Sigmoid colon (tissue), 4 donors: ENCODE measurements around the gene EHBP1.

Experiments
- CTCF ChIP-seq, 4 experiments: fragments of 450-650 bp in 3 of 4; fragments of 200-600 bp in 1 of 4; IDR thresholded peaks; one replicate each; pipeline ENCODE4 v1.5.1; 2016 to 2019; ENCODE audit warnings: antibody characterized with exemption in 4 of 4, mild to moderate bottlenecking in 3 of 4, moderate library complexity in 2 of 4
- POLR2A ChIP-seq, 2 donors: fragments of 450-650 bp; IDR thresholded peaks; one replicate each; pipeline ENCODE4 v1.6.1; 2016; ENCODE audit warnings: antibody characterized with exemption in 2 of 2, mild to moderate bottlenecking in 2 of 2, moderate library complexity in 2 of 2
- POLR2AphosphoS5 ChIP-seq, 4 donors: sonication (generic); formaldehyde crosslinking; IDR thresholded peaks; one replicate each; pipeline ENCODE4 v1.6.1; 2017; ENCODE audit warnings: antibody characterized with exemption in 4 of 4

- no peak for TF ChIP-seq POLR2A (IDR thresholded peaks at IDR 0.05)
- no peak for TF ChIP-seq CTCF (IDR thresholded peaks at IDR 0.05)
- no peak for TF ChIP-seq POLR2AphosphoS5 (IDR thresholded peaks at IDR 0.05)
Observed at GRCh38 chr2:63071664-63072063, 366.2 kb downstream of the EHBP1 start.
